H1 (cell line): ENCODE data around the gene TFPI2. TPM values are rescaled to one million over a fixed set of nuclear protein-coding genes. Genes with fewer than 3 reads are reported as not detected.

Experiments
- CTCF ChIA-PET: fragments of 300-600 bp; sonication (Branson Sonifier 250); formaldehyde crosslinking; loops from one replicate; lab custom pipeline; 2021; ENCODE audit not compliant: partially characterized antibody; lab: Charles Lee
- POLR2A ChIA-PET: fragments of 300-600 bp; sonication (Branson Sonifier 250); formaldehyde crosslinking; loops from one replicate; lab custom pipeline; 2021; ENCODE audit warnings: inconsistent platforms; ENCODE audit not compliant: partially characterized antibody; lab: Charles Lee
- DNase-seq, 2 experiments: peaks; one replicate each; pipeline versions ENCODE4 v3.0.0 to v3.0.0-alpha.2; 2010 to 2022; ENCODE audit warnings: low spot score in 2 of 2, low read depth in 1 of 2, mixed read lengths in 1 of 2
- FAIRE-seq: peaks from 2 replicates; lab custom pipeline; 2011; peaks lifted over from hg19 to GRCh38; lab: Jason Lieb, UNC
- H2AFZ ChIP-seq: 2 replicates; pipeline ENCODE4 v1.8.1; 2012; ENCODE audit warnings: low read length, inconsistent platforms
- H2AK5ac ChIP-seq: 2 replicates; pipeline ENCODE4 v1.6.1; 2013; ENCODE audit warnings: low read depth, low read length
- H2BK120ac ChIP-seq: replicated peaks from 2 replicates; pipeline ENCODE3; 2013; ENCODE audit warnings: low read depth, low read length, inconsistent platforms
- H2BK12ac ChIP-seq: 2 replicates; pipeline ENCODE4 v1.6.1; 2013; ENCODE audit warnings: low read depth, low read length
- H2BK15ac ChIP-seq: 2 replicates; pipeline ENCODE4 v1.6.1; 2013; ENCODE audit warnings: low read length
- H2BK20ac ChIP-seq: 2 replicates; pipeline ENCODE4 v1.6.1; 2013; ENCODE audit warnings: low read length
- H2BK5ac ChIP-seq: 2 replicates; pipeline ENCODE4 v1.6.1; 2013; ENCODE audit warnings: low read depth, low read length
- H3K14ac ChIP-seq: 2 replicates; pipeline ENCODE4 v1.6.1; 2013; ENCODE audit warnings: inconsistent platforms; ENCODE audit not compliant: insufficient read length
- H3K18ac ChIP-seq: 2 replicates; pipeline ENCODE4 v1.6.1; 2013; ENCODE audit warnings: low read length; ENCODE audit errors: extremely low read depth
- H3K23ac ChIP-seq: 2 replicates; pipeline ENCODE4 v1.6.1; 2013; ENCODE audit warnings: inconsistent platforms; ENCODE audit not compliant: insufficient read length
- H3K23me2 ChIP-seq: 2 replicates; pipeline ENCODE4 v1.6.1; 2013; ENCODE audit warnings: low read depth, low read length
- H3K27ac ChIP-seq: 2 replicates; pipeline ENCODE4 v1.6.1; 2011; ENCODE audit warnings: low read depth, low read length, inconsistent platforms
- H3K27me3 ChIP-seq, 4 experiments: replicated peaks in 1 of 4; 1 replicate in 1 of 4; 2 replicates in 3 of 4; pipeline versions ENCODE4 v1.6.1 to v1.8.1; 2011 to 2013; ENCODE audit warnings: low read length in 3 of 4, mild to moderate bottlenecking in 3 of 4, inconsistent platforms in 2 of 4, mixed read lengths in 2 of 4, moderate library complexity in 1 of 4; ENCODE audit not compliant: control insufficient read depth in 3 of 4, insufficient read depth in 3 of 4; ENCODE audit errors: extremely low read depth in 1 of 4
- H3K36me3 ChIP-seq, 4 experiments: 2 replicates each; pipeline versions ENCODE4 v1.6.1 to v1.8.1; 2011 to 2013; ENCODE audit warnings: mild to moderate bottlenecking in 4 of 4, low read length in 3 of 4, moderate library complexity in 2 of 4, control low read depth in 1 of 4, inconsistent platforms in 1 of 4; ENCODE audit not compliant: insufficient read depth in 4 of 4, control insufficient read depth in 2 of 4
- H3K4ac ChIP-seq: replicated peaks from 2 replicates; pipeline ENCODE3; 2013; ENCODE audit warnings: low read length, low read depth, mixed read lengths, inconsistent platforms; ENCODE audit not compliant: insufficient read length
- H3K4me1 ChIP-seq, 4 experiments: replicated peaks in 1 of 4; 1 replicate in 1 of 4; 2 replicates in 3 of 4; pipeline versions ENCODE4 v1.6.1 to v1.8.1; 2011 to 2013; ENCODE audit warnings: low read length in 3 of 4, inconsistent platforms in 2 of 4, mixed read lengths in 1 of 4; ENCODE audit not compliant: insufficient read depth in 4 of 4, control insufficient read depth in 3 of 4
- H3K4me2 ChIP-seq, 2 experiments: 2 replicates each; pipeline versions ENCODE4 v1.6.1 to v1.8.1; 2011 to 2013; ENCODE audit warnings: low read depth in 2 of 2, low read length in 2 of 2, control low read depth in 1 of 2, inconsistent platforms in 1 of 2, mild to moderate bottlenecking in 1 of 2; ENCODE audit not compliant: insufficient read depth in 1 of 2
- H3K4me3 ChIP-seq, 4 experiments: fragments of 200-600, 300-600 bp in 1 of 4; sonication (generic), shearing (Covaris generic), sonication (Bioruptor Twin) in 1 of 4; 2 replicates each; pipeline versions ENCODE4 v1.5.1 to v1.8.1; 2011 to 2016; ENCODE audit warnings: low read length in 4 of 4, low read depth in 3 of 4, control low read depth in 2 of 4, inconsistent platforms in 2 of 4, mild to moderate bottlenecking in 2 of 4, mixed read lengths in 1 of 4, moderate library complexity in 1 of 4; ENCODE audit not compliant: insufficient read depth in 2 of 4; ENCODE audit errors: extremely low read depth in 1 of 4
- H3K56ac ChIP-seq: replicated peaks from 2 replicates; pipeline ENCODE3; 2013; ENCODE audit warnings: low read depth, mild to moderate bottlenecking, mixed read lengths, low read length, inconsistent platforms; ENCODE audit not compliant: insufficient read length
- H3K79me1 ChIP-seq: 2 replicates; pipeline ENCODE4 v1.6.1; 2013; ENCODE audit warnings: low read depth, low read length, control low read depth
- H3K79me2 ChIP-seq, 2 experiments: 2 replicates each; pipeline versions ENCODE4 v1.6.1 to v1.8.1; 2012 to 2013; ENCODE audit warnings: low read length in 2 of 2, mild to moderate bottlenecking in 2 of 2, inconsistent platforms in 1 of 2; ENCODE audit not compliant: insufficient read depth in 2 of 2, control insufficient read depth in 1 of 2
- H3K9ac ChIP-seq, 4 experiments: replicated peaks in 1 of 4; 1 replicate in 1 of 4; 2 replicates in 3 of 4; pipeline versions ENCODE4 v1.6.1 to v1.8.1; 2011 to 2013; ENCODE audit warnings: low read depth in 3 of 4, low read length in 3 of 4, control low read depth in 2 of 4, mild to moderate bottlenecking in 2 of 4, moderate library complexity in 2 of 4, inconsistent platforms in 1 of 4; ENCODE audit errors: extremely low read depth in 1 of 4
- H3K9me3 ChIP-seq, 2 experiments: 2 replicates each; pipeline versions ENCODE4 v1.6.1 to v1.8.1; 2012 to 2013; ENCODE audit warnings: mild to moderate bottlenecking in 2 of 2, moderate library complexity in 2 of 2, control low read depth in 1 of 2, inconsistent platforms in 1 of 2, low read depth in 1 of 2, low read length in 1 of 2, mixed read lengths in 1 of 2; ENCODE audit not compliant: insufficient read depth in 2 of 2
- H4K20me1 ChIP-seq, 2 experiments: replicated peaks in 1 of 2; 2 replicates each; pipeline versions ENCODE3 to v1.8.1; 2011 to 2013; ENCODE audit warnings: inconsistent platforms in 2 of 2, low read length in 2 of 2, mild to moderate bottlenecking in 1 of 2; ENCODE audit not compliant: insufficient read depth in 2 of 2, control insufficient read depth in 1 of 2
- H4K5ac ChIP-seq: 2 replicates; pipeline ENCODE4 v1.6.1; 2013; ENCODE audit warnings: low read length, low read depth, mixed read lengths, inconsistent platforms; ENCODE audit not compliant: insufficient read length
- H4K8ac ChIP-seq: 2 replicates; pipeline ENCODE4 v1.8.0; 2013; ENCODE audit warnings: mild to moderate bottlenecking, moderate library complexity, low read length, inconsistent platforms; ENCODE audit not compliant: insufficient read depth; ENCODE audit errors: extremely low read depth
- H4K91ac ChIP-seq: replicated peaks from 2 replicates; pipeline ENCODE3; 2013; ENCODE audit warnings: low read length, mixed read lengths, inconsistent platforms; ENCODE audit not compliant: insufficient read length
- CHD1 ChIP-seq: IDR thresholded peaks from 2 replicates; pipeline ENCODE4 v1.6.1; 2012; ENCODE audit warnings: low read depth, low read length, improper control_type of control experiment
- RFX5 ChIP-seq: IDR thresholded peaks from 2 replicates; pipeline ENCODE4 v1.6.1; 2011; ENCODE audit warnings: low read depth, low read length, improper control_type of control experiment, borderline replicate concordance
- SUZ12 ChIP-seq: fragments of 200-600 bp; sonication (generic); IDR thresholded peaks from 2 replicates; pipeline ENCODE4 v1.6.1; 2012; ENCODE audit warnings: mild to moderate bottlenecking, inconsistent platforms, low read length, moderate library complexity, mixed read lengths
- WGBS, 2 experiments: shearing (Covaris generic) in 1 of 2; methylation state at CpG; one replicate each; pipeline versions ENCODE4 v1.1.6 to v1.1.7; 2013 to 2015; ENCODE audit warnings: low lambda C conversion rate in 2 of 2, mixed read lengths in 2 of 2, inconsistent platforms in 1 of 2, low coverage in 1 of 2, missing lambda C conversion rate in 1 of 2; ENCODE audit not compliant: insufficient replicate concordance in 2 of 2, insufficient coverage in 1 of 2, insufficient read length in 1 of 2; ENCODE audit errors: extremely low coverage in 1 of 2, missing lambda C conversion rate in 1 of 2; 5-methylcytosine and 5-hydroxymethylcytosine counted together
- polyA plus RNA-seq, 7 experiments: library from polyadenylated mRNA; depleted of rRNA in 3 of 7; stranded (reverse) in 5 of 7; unstranded in 2 of 7; fragments of >200 nt in 5 of 7; fragments of 200-250 nt in 2 of 7; gene quantifications; 1 replicate in 5 of 7; 2 replicates in 1 of 7; 4 replicates in 1 of 7; pipeline versions ENCODE4 v1.2.1 to v1.2.3, GENCODE V29; 2011 to 2013; ENCODE audit warnings: missing spikeins in 2 of 7, mixed read lengths in 2 of 7
- total RNA-seq: library from RNA; stranded (reverse); fragmentation: NEBNext Ultra II Directional; extraction: Animal tissue kit (Norgen Biotek cat#: 25700); gene quantifications from 2 replicates; pipeline ENCODE4 v1.2.1, GENCODE V29; 2021
- TF ChIP-seq, protein P1 (sequence below), 3 experiments: IDR thresholded peaks; 1 replicate in 2 of 3; 2 replicates in 1 of 3; pipeline versions ENCODE4 v1.5.1 to v1.6.1; 2011; ENCODE audit warnings: low read length in 3 of 3, mild to moderate bottlenecking in 3 of 3, inconsistent platforms in 2 of 3, low read depth in 1 of 3, moderate library complexity in 1 of 3; ENCODE audit not compliant: insufficient read depth in 1 of 3; ENCODE audit errors: control extremely low read depth in 1 of 3
- TF ChIP-seq, protein P2 (sequence below): IDR thresholded peaks from 2 replicates; pipeline ENCODE4 v1.6.1; 2012; ENCODE audit warnings: inconsistent platforms

The TFPI2 gene
- total and polyA plus RNA-seq, 2 of the 8 experiments (the other 6 are each of a cell fraction or from before 2014, with no cell fraction given), result 6.8 to 8.9 TPM

DNA sequence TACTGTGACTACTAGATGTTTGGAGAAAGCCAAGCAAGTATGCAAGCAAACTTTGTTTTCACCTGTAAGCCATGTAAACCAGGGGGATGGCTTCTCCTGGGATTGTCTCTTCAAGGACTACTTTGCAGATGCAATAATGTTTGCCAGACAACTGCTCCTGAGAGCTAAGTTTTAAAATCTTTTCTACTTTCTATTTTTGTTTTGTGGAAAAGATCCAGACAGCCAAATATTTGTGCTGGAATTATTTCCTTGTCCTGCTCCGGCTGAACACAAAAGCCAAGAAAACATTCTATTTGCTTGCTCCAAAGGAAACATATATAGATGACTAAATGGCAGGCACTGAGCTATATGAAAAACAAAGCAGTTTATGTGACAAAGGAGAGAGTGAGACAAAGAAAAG, 51.6 kb downstream of the TFPI2 start:
- H4K20me1 ChIP-seq, result no peaks in the 10 kb centered on the region
- no peak overlapping the region for H3K4ac ChIP-seq
- no peak overlapping the region for H2AK5ac ChIP-seq
- no peak overlapping the region for H3K27ac ChIP-seq
- no peak overlapping the region for H3K56ac ChIP-seq
- no peak overlapping the region for H3K4me2 ChIP-seq
- no peak overlapping the region for H3K4me3 ChIP-seq
- H4K5ac ChIP-seq, result no peak overlapping the region
- no peak overlapping the region for H2BK120ac ChIP-seq
- H2BK5ac ChIP-seq, result no peak overlapping the region
- no peak overlapping the region for H3K9ac ChIP-seq
- H3K14ac ChIP-seq, result no peak overlapping the region
- CTCF ChIA-PET, result no interaction called here
- POLR2A ChIA-PET, result no interaction called here
- no peak overlapping the region for H2BK12ac ChIP-seq
- H3K23ac ChIP-seq, result no peak overlapping the region
- H3K79me2 ChIP-seq, result no peaks in the 10 kb centered on the region
- H2AFZ ChIP-seq, result no peak overlapping the region
- no peaks in the 10 kb centered on the region for H3K36me3 ChIP-seq
- 90% methylated on average over 1 of the region's 1 CpG; no CpG with 5 or more reads in 1 of the 2 experiments for WGBS, 2 experiments
- H3K18ac ChIP-seq, result no peak overlapping the region
- no peak overlapping the region for H4K91ac ChIP-seq
- no peaks in the 10 kb centered on the region for H3K27me3 ChIP-seq
- no peak overlapping the region for H2BK15ac ChIP-seq
- FAIRE-seq (no peak), DNase-seq (no peak)
- no peaks in the 10 kb centered on the region; the same call in 1 of the 2 replicates for H3K23me2 ChIP-seq
- H2BK20ac ChIP-seq, result no peak overlapping the region
- H4K8ac ChIP-seq, result no peak overlapping the region
- no peaks in the 10 kb centered on the region for H3K9me3 ChIP-seq
- peaks cover 0 to 2% (median 0%) of the 10 kb centered on the region in 4 experiments; a peak in 2 of 7 replicates for H3K4me1 ChIP-seq
- H3K79me1 ChIP-seq, result no peaks in the 10 kb centered on the region
- TF ChIP-seq SUZ12 (no peak), CHD1 (no peak), RFX5 (no peak)
- TF ChIP-seq, protein P1, sequence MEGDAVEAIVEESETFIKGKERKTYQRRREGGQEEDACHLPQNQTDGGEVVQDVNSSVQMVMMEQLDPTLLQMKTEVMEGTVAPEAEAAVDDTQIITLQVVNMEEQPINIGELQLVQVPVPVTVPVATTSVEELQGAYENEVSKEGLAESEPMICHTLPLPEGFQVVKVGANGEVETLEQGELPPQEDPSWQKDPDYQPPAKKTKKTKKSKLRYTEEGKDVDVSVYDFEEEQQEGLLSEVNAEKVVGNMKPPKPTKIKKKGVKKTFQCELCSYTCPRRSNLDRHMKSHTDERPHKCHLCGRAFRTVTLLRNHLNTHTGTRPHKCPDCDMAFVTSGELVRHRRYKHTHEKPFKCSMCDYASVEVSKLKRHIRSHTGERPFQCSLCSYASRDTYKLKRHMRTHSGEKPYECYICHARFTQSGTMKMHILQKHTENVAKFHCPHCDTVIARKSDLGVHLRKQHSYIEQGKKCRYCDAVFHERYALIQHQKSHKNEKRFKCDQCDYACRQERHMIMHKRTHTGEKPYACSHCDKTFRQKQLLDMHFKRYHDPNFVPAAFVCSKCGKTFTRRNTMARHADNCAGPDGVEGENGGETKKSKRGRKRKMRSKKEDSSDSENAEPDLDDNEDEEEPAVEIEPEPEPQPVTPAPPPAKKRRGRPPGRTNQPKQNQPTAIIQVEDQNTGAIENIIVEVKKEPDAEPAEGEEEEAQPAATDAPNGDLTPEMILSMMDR (IDR thresholded peaks at IDR 0.05; ENCODE audit: control extremely low read depth in 1 of 3, insufficient read depth in 1 of 3, low read depth in 1 of 3, low read length in 3 of 3), result no peak
- TF ChIP-seq, protein P2, sequence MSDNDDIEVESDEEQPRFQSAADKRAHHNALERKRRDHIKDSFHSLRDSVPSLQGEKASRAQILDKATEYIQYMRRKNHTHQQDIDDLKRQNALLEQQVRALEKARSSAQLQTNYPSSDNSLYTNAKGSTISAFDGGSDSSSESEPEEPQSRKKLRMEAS, result no peak
